Erythroblast (primary cell): ENCODE results near the gene GTPBP3.

Source experiments
- GATA1 ChIP-seq: IDR thresholded peaks from 2 replicates; pipeline ENCODE4 v1.6.1; 2011; ENCODE audit warnings: low read depth, mild to moderate bottlenecking, control low read depth, low read length, moderate library complexity
- POLR2A ChIP-seq: IDR thresholded peaks from 2 replicates; pipeline ENCODE4 v1.6.1; 2011; ENCODE audit warnings: mild to moderate bottlenecking, low read length

DNA sequence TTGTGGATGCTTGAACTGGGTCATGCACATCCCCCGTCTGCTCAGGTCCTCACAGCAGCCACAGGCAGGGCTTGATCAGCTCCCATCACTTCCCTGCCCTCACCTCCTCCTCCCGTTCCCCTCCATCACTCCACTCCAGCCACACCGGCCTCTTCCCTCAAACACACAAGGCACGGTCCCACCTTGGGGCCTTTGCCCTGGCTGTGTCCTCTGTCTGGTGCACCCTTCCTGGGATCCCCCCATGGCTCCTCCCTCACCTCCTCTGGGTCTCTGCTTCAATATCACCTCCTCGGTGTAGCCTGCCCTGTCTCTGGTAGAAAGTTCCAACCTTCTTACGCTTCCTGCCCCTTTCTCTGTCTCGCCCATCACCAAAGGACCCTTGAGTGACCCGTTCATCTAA is 16.0 kb downstream of the GTPBP3 start:
- TF ChIP-seq POLR2A, result no peak
- TF ChIP-seq GATA1, result no peak
